ENCODE results near the gene PHC3.

- no peak for TF ChIP-seq ZFP3 (CRISPR knock-in tag; IDR thresholded peaks at IDR 0.05)
- TF ChIP-seq RARB (CRISPR knock-in tag; IDR thresholded peaks at IDR 0.05): no peak
Measured at GRCh38 chr3:170137986-170138385, 43.5 kb downstream of the PHC3 start.

Measured in SK-N-SH treated with all-trans-retinoic acid at 6 μM for 48 hours (cell line).